Stimulated activated naive CD8-positive, alpha-beta T cell treated with anti-CD3 and anti-CD28 coated beads, Interleukin-15, Interleukin-2, amounts not matched to agents 100 U/mL and 50 U/mL, for 24 hours (primary cell): ENCODE results near the gene SPAG6.
A peak's percentile ranks its signal among the peaks of the same experiment; 100 is the strongest.
"Not testable (repeated sequence)": the region's sequence is repeated elsewhere in the genome, so short reads cannot be mapped to it uniquely, and the experiment has no call there.

Source experiments
- ATAC-seq: fragments of 150-1000 bp; cut with Tn5 transposase; one replicate; pipeline ENCODE4 v1.10.0; 2021
- DNase-seq: peaks from one replicate; pipeline ENCODE4 v3.0.0; 2021

SPAG6 gene

GRCh38 chr10:22345301-22346095 is at the start of gene SPAG6:
Gene SPAG6 (plus strand): TSS chr10:22345496. CDS start chr10:22345612, 116 bp downstream.
- ATAC-seq = peak; percentile 28
- DNase-seq = peak; percentile 66

GRCh38 chr10:22301193-22301592 is 44.1 kb upstream of the SPAG6 start:
- DNase-seq = no peak
- ATAC-seq = no peak

GRCh38 chr10:22303461-22303860 is 41.8 kb upstream of the SPAG6 start:
- DNase-seq = no peak
- no peak for ATAC-seq

GRCh38 chr10:22305721-22306120 is 39.6 kb upstream of the SPAG6 start:
- no peak for ATAC-seq
- no peak for DNase-seq

GRCh38 chr10:22308390-22308789 is 36.9 kb upstream of the SPAG6 start:
- DNase-seq = no peak

GRCh38 chr10:22309180-22310000 is 35.9 kb upstream of the SPAG6 start:
- no peak for DNase-seq
- no peak for ATAC-seq

More at GRCh38 chr10:22308390-22308789, 36.9 kb upstream of the SPAG6 start:
- peak; percentile 98 for ATAC-seq

GRCh38 chr10:22310012-22310411 is 35.3 kb upstream of the SPAG6 start:
- DNase-seq, ATAC-seq: not testable (repeated sequence)

- DNase-seq = no peak
- no peak for ATAC-seq
These were observed 34.4 kb upstream of the SPAG6 start for GRCh38 chr10:22310928-22311327.

- ATAC-seq = no peak
- DNase-seq = no peak
These were observed 30.4 kb upstream of the SPAG6 start for GRCh38 chr10:22314852-22315251.

GRCh38 chr10:22315455-22316285 is 29.6 kb upstream of the SPAG6 start:
- ATAC-seq (peak; percentile 21), DNase-seq (no peak)

GRCh38 chr10:22316286-22317075 is 28.8 kb upstream of the SPAG6 start, which contains the start of gene COMMD3:
Gene COMMD3 (plus strand): TSS chr10:22316388. CDS start chr10:22316418, 30 bp downstream.
- ATAC-seq (peak; percentile 69), DNase-seq (peak; percentile 82)

GRCh38 chr10:22317076-22317370 is 28.3 kb upstream of the SPAG6 start:
- ATAC-seq = peak; percentile 13
- DNase-seq = no peak

- ATAC-seq = no peak
- DNase-seq = no peak
These were observed 27.3 kb upstream of the SPAG6 start for GRCh38 chr10:22317771-22318565.

GRCh38 chr10:22318772-22319171 is 26.5 kb upstream of the SPAG6 start:
- ATAC-seq = no peak
- no peak for DNase-seq

GRCh38 chr10:22319547-22319979 is 25.7 kb upstream of the SPAG6 start:
- DNase-seq (no peak), ATAC-seq (no peak)

- DNase-seq (peak; percentile 21), ATAC-seq (no peak)
These were observed 25.2 kb upstream of the SPAG6 start for GRCh38 chr10:22319980-22320558.

- peak; percentile 23 for ATAC-seq
- DNase-seq = peak; percentile 70
These were observed 24.6 kb upstream of the SPAG6 start, which contains the start of gene BMI1 for GRCh38 chr10:22320591-22321155. Gene BMI1 (plus strand): TSS chr10:22321099. CDS start chr10:22326450, 5,351 bp downstream.

GRCh38 chr10:22321156-22321923 is 24.0 kb upstream of the SPAG6 start:
- peak; percentile 63 for DNase-seq
- peak; percentile 33 for ATAC-seq
